Neural cell (in vitro differentiated cells): ENCODE data around the gene CEACAM7. TPM values are rescaled to one million over a fixed set of nuclear protein-coding genes. Genes with fewer than 3 reads are reported as not detected.

ENCODE experiments used
- H2AFZ ChIP-seq: fragments of 200-600, 300-800 bp; sonication (generic), shearing (Covaris generic); 2 replicates; pipeline ENCODE4 v1.6.0; 2014; ENCODE audit warnings: low read depth, mild to moderate bottlenecking, antibody characterized with exemption, low read length, moderate library complexity
- H3F3A ChIP-seq: fragments of 200-600 bp; shearing (Covaris generic); 2 replicates; pipeline ENCODE4 v1.6.1; 2016; ENCODE audit warnings: mild to moderate bottlenecking, moderate library complexity, mixed read lengths, antibody characterized with exemption, low read length; ENCODE audit not compliant: insufficient read depth, poor library complexity, severe bottlenecking
- H3K27ac ChIP-seq: fragments of 200-600, 300-800 bp; sonication (generic), shearing (Covaris generic); 2 replicates; pipeline ENCODE4 v1.5.1; 2014; ENCODE audit warnings: mild to moderate bottlenecking, low read length, moderate library complexity
- H3K27me3 ChIP-seq: fragments of 300-800, 200-600 bp; sonication (generic), shearing (Covaris generic); 2 replicates; pipeline ENCODE4 v1.6.0; 2014; ENCODE audit warnings: mild to moderate bottlenecking, low read depth, low read length, moderate library complexity; ENCODE audit not compliant: insufficient read depth
- H3K36me3 ChIP-seq: fragments of 300-800, 200-600 bp; sonication (generic), shearing (Covaris generic); 2 replicates; pipeline ENCODE4 v1.5.1; 2014; ENCODE audit warnings: mild to moderate bottlenecking, antibody characterized with exemption, low read length, moderate library complexity; ENCODE audit not compliant: insufficient read depth
- H3K4me2 ChIP-seq: fragments of 300-800, 200-600 bp; sonication (generic), shearing (Covaris generic); 2 replicates; pipeline ENCODE4 v1.6.0; 2014; ENCODE audit warnings: mild to moderate bottlenecking, low read length
- H3K4me3 ChIP-seq: fragments of 300-800, 200-600 bp; sonication (generic), shearing (Covaris generic); 2 replicates; pipeline ENCODE4 v1.5.1; 2014; ENCODE audit warnings: mild to moderate bottlenecking, low read length, moderate library complexity
- H3K79me2 ChIP-seq: fragments of 200-600 bp; shearing (Covaris generic); replicated peaks from 2 replicates; pipeline ENCODE4 v1.6.0; 2014; ENCODE audit warnings: mild to moderate bottlenecking, low read length, moderate library complexity; ENCODE audit not compliant: insufficient read depth
- H3K9ac ChIP-seq: fragments of 300-800, 200-600 bp; sonication (generic), shearing (Covaris generic); 2 replicates; pipeline ENCODE4 v1.6.1; 2016; ENCODE audit warnings: mild to moderate bottlenecking, low read length, mixed read lengths
- H3K9me2 ChIP-seq: fragments of 200-600 bp; shearing (Covaris generic); 2 replicates; pipeline ENCODE4 v1.6.1; 2016; ENCODE audit warnings: mild to moderate bottlenecking, low read length, mixed read lengths; ENCODE audit not compliant: insufficient read depth
- H3K9me3 ChIP-seq: fragments of 200-600, 300-800 bp; sonication (generic), shearing (Covaris generic); 2 replicates; pipeline ENCODE4 v1.6.1; 2016; ENCODE audit warnings: mild to moderate bottlenecking, mixed run types, low read length, moderate library complexity, mixed read lengths
- H4K20me1 ChIP-seq: fragments of 200-600 bp; shearing (Covaris generic); 2 replicates; pipeline ENCODE4 v1.6.1; 2016; ENCODE audit warnings: mild to moderate bottlenecking, mixed run types; ENCODE audit not compliant: insufficient read depth
- EP300 ChIP-seq: fragments of 450-650 bp; conservative IDR thresholded peaks from 2 replicates; pipeline ENCODE4 v1.6.1; 2014; ENCODE audit warnings: antibody characterized with exemption, mild to moderate bottlenecking, moderate library complexity; ENCODE audit not compliant: poor library complexity, severe bottlenecking
- EZH2 ChIP-seq: fragments of 200-600, 300-800 bp; shearing (Covaris generic), sonication (generic); IDR thresholded peaks from 2 replicates; pipeline ENCODE4 v1.6.1; 2014; ENCODE audit warnings: antibody characterized with exemption, low read length, borderline replicate concordance, mild to moderate bottlenecking; ENCODE audit not compliant: insufficient read depth, poor library complexity, severe bottlenecking
- MXI1 ChIP-seq: fragments of 450-650 bp; conservative IDR thresholded peaks from 2 replicates; pipeline ENCODE4 v1.6.1; 2014; ENCODE audit warnings: antibody characterized with exemption, mild to moderate bottlenecking; ENCODE audit not compliant: poor library complexity, severe bottlenecking
- POLR2AphosphoS5 ChIP-seq: IDR thresholded peaks from 2 replicates; pipeline ENCODE4 v1.6.1; 2012
- RAD21 ChIP-seq: fragments of 450-650 bp; conservative IDR thresholded peaks from 2 replicates; pipeline ENCODE4 v1.6.1; 2014; ENCODE audit warnings: antibody characterized with exemption, mild to moderate bottlenecking, moderate library complexity
- REST ChIP-seq: IDR thresholded peaks from 2 replicates; pipeline ENCODE4 v1.6.1; 2012; ENCODE audit warnings: borderline replicate concordance
- SMC3 ChIP-seq: fragments of 450-650 bp; conservative IDR thresholded peaks from 2 replicates; pipeline ENCODE4 v1.6.1; 2014; ENCODE audit warnings: antibody characterized with exemption, mild to moderate bottlenecking, moderate library complexity; ENCODE audit not compliant: poor library complexity
- TAF1 ChIP-seq: IDR thresholded peaks from 2 replicates; pipeline ENCODE4 v1.6.1; 2012; ENCODE audit warnings: low read depth
- polyA plus RNA-seq: library from polyadenylated mRNA; depleted of rRNA; stranded (reverse); fragments of >200 nt; gene quantifications from 2 replicates; pipeline ENCODE4 v1.2.3, GENCODE V29; 2014
- TF ChIP-seq, protein P1 (sequence below): fragments of 450-650 bp; IDR thresholded peaks from 2 replicates; pipeline ENCODE4 v1.5.1; 2014; ENCODE audit warnings: antibody characterized with exemption, mild to moderate bottlenecking, moderate library complexity; ENCODE audit not compliant: poor library complexity, severe bottlenecking

Gene CEACAM7
- polyA plus RNA-seq, 1 donor from 2014 or later = not detected

- Histone ChIP-seq H3F3A (no peaks in the 10 kb centered on the region), H3K9ac (no peak overlapping the region), H2AFZ (no peak overlapping the region), H3K27me3 (no peaks in the 10 kb centered on the region), H3K9me3 (no peaks in the 10 kb centered on the region), H3K4me2 (no peak overlapping the region), H4K20me1 (no peaks in the 10 kb centered on the region), H3K9me2 (no peaks in the 10 kb centered on the region), H3K27ac (no peak overlapping the region), H3K79me2 (no peaks in the 10 kb centered on the region), H3K36me3 (no peaks in the 10 kb centered on the region), H3K4me3 (no peak overlapping the region)
- TF ChIP-seq RAD21 (no peak), MXI1 (no peak), EZH2 (no peak), TAF1 (no peak), EP300 (no peak), SMC3 (no peak), REST (no peak), POLR2AphosphoS5 (no peak)
- TF ChIP-seq, protein P1, sequence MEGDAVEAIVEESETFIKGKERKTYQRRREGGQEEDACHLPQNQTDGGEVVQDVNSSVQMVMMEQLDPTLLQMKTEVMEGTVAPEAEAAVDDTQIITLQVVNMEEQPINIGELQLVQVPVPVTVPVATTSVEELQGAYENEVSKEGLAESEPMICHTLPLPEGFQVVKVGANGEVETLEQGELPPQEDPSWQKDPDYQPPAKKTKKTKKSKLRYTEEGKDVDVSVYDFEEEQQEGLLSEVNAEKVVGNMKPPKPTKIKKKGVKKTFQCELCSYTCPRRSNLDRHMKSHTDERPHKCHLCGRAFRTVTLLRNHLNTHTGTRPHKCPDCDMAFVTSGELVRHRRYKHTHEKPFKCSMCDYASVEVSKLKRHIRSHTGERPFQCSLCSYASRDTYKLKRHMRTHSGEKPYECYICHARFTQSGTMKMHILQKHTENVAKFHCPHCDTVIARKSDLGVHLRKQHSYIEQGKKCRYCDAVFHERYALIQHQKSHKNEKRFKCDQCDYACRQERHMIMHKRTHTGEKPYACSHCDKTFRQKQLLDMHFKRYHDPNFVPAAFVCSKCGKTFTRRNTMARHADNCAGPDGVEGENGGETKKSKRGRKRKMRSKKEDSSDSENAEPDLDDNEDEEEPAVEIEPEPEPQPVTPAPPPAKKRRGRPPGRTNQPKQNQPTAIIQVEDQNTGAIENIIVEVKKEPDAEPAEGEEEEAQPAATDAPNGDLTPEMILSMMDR = no peak
Measured at GRCh38 chr19:41705393-41706174, 17.5 kb upstream of the CEACAM7 start.

GRCh38 chr19:41703602-41704293 lies 15.7 kb upstream of the CEACAM7 start:
- Histone ChIP-seq H3F3A (no peaks in the 10 kb centered on the region), H3K36me3 (no peaks in the 10 kb centered on the region), H3K9me2 (no peaks in the 10 kb centered on the region), H3K4me2 (no peak overlapping the region), H3K4me3 (no peak overlapping the region), H3K9me3 (no peaks in the 10 kb centered on the region), H3K79me2 (no peaks in the 10 kb centered on the region), H3K27ac (no peak overlapping the region), H2AFZ (no peak overlapping the region), H3K27me3 (no peaks in the 10 kb centered on the region), H3K9ac (no peak overlapping the region), H4K20me1 (no peaks in the 10 kb centered on the region)
- TF ChIP-seq REST (no peak), EP300 (no peak), MXI1 (no peak), TAF1 (no peak), SMC3 (no peak), RAD21 (no peak), EZH2 (no peak)
